IMR-90 (cell line): ENCODE measurements around the gene TMCC1. TPM values are rescaled to one million over a fixed set of nuclear protein-coding genes. Genes with fewer than 3 reads are reported as not detected.

Experiments used
- ATAC-seq: fragments of 200-7000 bp; cut with Tn5 transposase; 2 replicates; pipeline ENCODE4 v1.9.1; 2020; ENCODE audit warnings: low read depth, mild to moderate bottlenecking, moderate library complexity
- BruUV-seq: library from RNA; stranded (reverse); fragments of 400-500 nt; replicated peaks from 2 replicates; lab custom pipeline; 2021; lab: Mats Ljungman, UMichigan
- CTCF ChIA-PET: fragments of 300-600 bp; formaldehyde crosslinking; extraction: SDS; loops from one replicate; lab custom pipeline; 2021; ENCODE audit warnings: antibody characterized with exemption; lab: Yijun Ruan, JAX
- POLR2A ChIA-PET: fragments of 300-600 bp; sonication (Branson Sonifier 250); formaldehyde crosslinking; loops from one replicate; lab custom pipeline; 2022; ENCODE audit warnings: antibody characterized with exemption; ENCODE audit not compliant: unreplicated experiment; lab: Charles Lee
- DNase-seq: peaks from one replicate; pipeline ENCODE4 v3.0.0; 2013
- H2AFZ ChIP-seq: replicated peaks from 2 replicates; pipeline ENCODE3; 2013; ENCODE audit warnings: low read length, mild to moderate bottlenecking; ENCODE audit not compliant: poor library complexity
- H2AK5ac ChIP-seq: 2 replicates; pipeline ENCODE4 v1.6.1; 2013; ENCODE audit warnings: low read depth, low read length, inconsistent platforms
- H2AK9ac ChIP-seq: replicated peaks from 2 replicates; pipeline ENCODE3; 2013; ENCODE audit warnings: mild to moderate bottlenecking, low read depth, low read length, moderate library complexity; ENCODE audit not compliant: poor library complexity
- H2BK120ac ChIP-seq: 2 replicates; pipeline ENCODE4 v1.6.1; 2013; ENCODE audit warnings: low read depth, low read length, inconsistent platforms
- H2BK15ac ChIP-seq: 3 replicates; pipeline ENCODE4 v1.6.1; 2013; ENCODE audit warnings: low read depth, low read length, inconsistent platforms
- H2BK20ac ChIP-seq: 2 replicates; pipeline ENCODE4 v1.6.1; 2013; ENCODE audit warnings: low read depth, mild to moderate bottlenecking, inconsistent platforms, low read length, moderate library complexity
- H2BK5ac ChIP-seq: 2 replicates; pipeline ENCODE4 v1.6.1; 2013; ENCODE audit warnings: mild to moderate bottlenecking, low read depth, low read length, inconsistent platforms; ENCODE audit not compliant: poor library complexity, severe bottlenecking
- H3K14ac ChIP-seq: replicated peaks from 2 replicates; pipeline ENCODE4 v1.6.1; 2013; ENCODE audit warnings: low read depth, low read length, inconsistent platforms
- H3K18ac ChIP-seq: 2 replicates; pipeline ENCODE4 v1.6.1; 2013; ENCODE audit warnings: low read depth, low read length, control low read depth
- H3K23ac ChIP-seq: 2 replicates; pipeline ENCODE4 v1.6.1; 2013; ENCODE audit warnings: low read depth, low read length, inconsistent platforms
- H3K27ac ChIP-seq: 2 replicates; pipeline ENCODE4 v1.5.1; 2013; ENCODE audit warnings: mild to moderate bottlenecking, control low read depth, low read length; ENCODE audit not compliant: insufficient read depth
- H3K27me3 ChIP-seq: 2 replicates; pipeline ENCODE4 v1.6.1; 2013; ENCODE audit warnings: low read length; ENCODE audit not compliant: control insufficient read depth, insufficient read depth
- H3K36me3 ChIP-seq: 2 replicates; pipeline ENCODE4 v1.6.1; 2013; ENCODE audit warnings: low read length, mixed read lengths; ENCODE audit not compliant: control insufficient read depth, insufficient read depth
- H3K4ac ChIP-seq: 2 replicates; pipeline ENCODE4 v1.6.1; 2013; ENCODE audit warnings: low read depth, low read length, inconsistent platforms
- H3K4me1 ChIP-seq: 2 replicates; pipeline ENCODE4 v1.6.1; 2013; ENCODE audit warnings: low read length, mixed read lengths; ENCODE audit not compliant: control insufficient read depth, insufficient read depth
- H3K4me2 ChIP-seq: 2 replicates; pipeline ENCODE4 v1.6.1; 2013; ENCODE audit warnings: low read depth, mild to moderate bottlenecking, control low read depth, low read length, moderate library complexity
- H3K4me3 ChIP-seq: 2 replicates; pipeline ENCODE4 v1.5.1; 2013; ENCODE audit warnings: low read depth, mild to moderate bottlenecking, control low read depth, low read length, moderate library complexity; ENCODE audit not compliant: insufficient read depth
- H3K56ac ChIP-seq: 2 replicates; pipeline ENCODE4 v1.6.1; 2013; ENCODE audit warnings: low read length, inconsistent platforms; ENCODE audit not compliant: insufficient read depth; ENCODE audit errors: extremely low read depth
- H3K79me1 ChIP-seq, 2 experiments: 2 replicates each; pipeline ENCODE4 v1.6.1; 2013; ENCODE audit warnings: low read length in 2 of 2, inconsistent platforms in 1 of 2, low read depth in 1 of 2
- H3K9ac ChIP-seq: 2 replicates; pipeline ENCODE4 v1.6.1; 2013; ENCODE audit warnings: low read depth, low read length, control low read depth
- H3K9me1 ChIP-seq: 2 replicates; pipeline ENCODE4 v1.6.1; 2013; ENCODE audit warnings: low read length, inconsistent platforms; ENCODE audit not compliant: insufficient read depth
- H3K9me3 ChIP-seq: 2 replicates; pipeline ENCODE4 v1.6.1; 2013; ENCODE audit warnings: low read length; ENCODE audit not compliant: control insufficient read depth, insufficient read depth
- H4K20me1 ChIP-seq: 2 replicates; pipeline ENCODE4 v1.6.1; 2013; ENCODE audit warnings: low read length, inconsistent platforms; ENCODE audit not compliant: insufficient read depth
- H4K5ac ChIP-seq: 2 replicates; pipeline ENCODE4 v1.6.1; 2013; ENCODE audit warnings: mild to moderate bottlenecking, low read depth, low read length, control low read depth
- H4K8ac ChIP-seq, 2 experiments: 2 replicates each; pipeline ENCODE4 v1.6.1; 2013; ENCODE audit warnings: low read depth in 2 of 2, low read length in 2 of 2, control low read depth in 1 of 2, inconsistent platforms in 1 of 2
- H4K91ac ChIP-seq: 2 replicates; pipeline ENCODE4 v1.6.1; 2013; ENCODE audit warnings: low read depth, low read length, inconsistent platforms; ENCODE audit not compliant: insufficient read depth
- CEBPB ChIP-seq: IDR thresholded peaks from 2 replicates; pipeline ENCODE4 v1.6.1; 2012; ENCODE audit warnings: low read depth, low read length, improper control_type of control experiment
- SMC3 ChIP-seq: fragments of 150-350 bp; IDR thresholded peaks from 2 replicates; pipeline ENCODE4 v1.6.1; 2016; ENCODE audit warnings: low read depth, mild to moderate bottlenecking, antibody characterized with exemption, low read length, moderate library complexity
- WGBS, 2 experiments: methylation state at CpG; one replicate each; pipeline versions ENCODE4 v1.1.5 to v1.1.7; 2013; ENCODE audit warnings: missing lambda C conversion rate in 2 of 2; ENCODE audit not compliant: insufficient read length in 1 of 2; ENCODE audit errors: extremely low coverage in 2 of 2; 5-methylcytosine and 5-hydroxymethylcytosine counted together
- dilution Hi-C: fragments of 300-500 bp; cut with HindIII; formaldehyde crosslinking; loops from one replicate; pipeline ENCODE4 v1.14.3; 2018; ENCODE audit warnings: low sequenced_read_pairs; ENCODE audit not compliant: unreplicated experiment
- in situ Hi-C: fragments of 300-500 bp; cut with MboI; formaldehyde crosslinking; loops from 3 replicates; pipeline ENCODE4 v1.14.3; 2019; ENCODE audit warnings: low sequenced_read_pairs, inconsistent platforms, mixed read lengths
- intact Hi-C: fragments of 100-400 bp; cut with micrococcal nuclease; formaldehyde crosslinking; loops from 2 replicates; pipeline ENCODE4 v1.10.0; 2022
- polyA plus RNA-seq, 3 experiments: library from polyadenylated mRNA; depleted of rRNA; stranded (reverse); fragments of >200 nt; gene quantifications; 2 replicates each; pipeline ENCODE4 v1.2.3, GENCODE V29; 2012; ENCODE audit warnings: low replicate concordance in 1 of 3
- total RNA-seq: library from RNA; depleted of rRNA; stranded (reverse); fragments of >200 nt; gene quantifications from 2 replicates; pipeline ENCODE4 v1.2.3, GENCODE V29; 2012

Gene TMCC1
- total and polyA plus RNA-seq, 2 of the 4 experiments (the other 2 are of a cell fraction): 5.0 to 7.3 TPM

DNA sequence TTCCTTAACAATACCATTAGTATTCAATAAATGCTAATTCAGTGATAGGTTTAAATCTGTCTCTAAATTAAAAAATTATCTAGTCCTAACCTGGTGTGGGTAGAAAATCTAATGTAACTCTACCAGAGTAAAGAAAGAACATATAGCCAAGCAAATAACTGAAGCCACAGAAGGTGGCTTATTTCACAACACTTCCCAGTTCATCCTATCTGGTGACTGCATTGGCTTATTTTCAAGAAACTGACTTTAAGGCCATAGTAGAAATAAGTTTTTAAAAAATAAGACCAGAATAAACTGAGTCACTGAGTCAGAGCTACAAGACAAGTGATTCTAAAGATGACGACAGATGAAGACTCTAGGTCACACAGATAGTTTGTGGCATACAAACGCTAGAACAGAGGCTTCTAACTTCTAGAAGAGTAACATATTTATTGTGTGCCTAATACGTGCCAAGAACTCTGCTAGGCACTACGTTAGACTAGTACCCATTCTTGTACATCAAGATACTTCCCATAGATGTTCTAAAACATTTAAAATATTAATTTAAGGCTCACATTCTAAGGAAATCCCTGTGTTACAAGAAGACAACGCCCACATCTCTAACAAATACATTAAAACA, 25.9 kb downstream of the TMCC1 start:
- TF ChIP-seq CEBPB (peak; percentile 62), SMC3 (no peak)
- Histone ChIP-seq H3K4ac (no peak overlapping the region), H4K5ac (no peak overlapping the region), H3K4me2 (no peak overlapping the region), H4K20me1 (peaks cover 3% of the 10 kb centered on the region), H3K4me1 (no peaks in the 10 kb centered on the region), H3K9me1 (no peaks in the 10 kb centered on the region), H3K18ac (no peak overlapping the region), H3K36me3 (0 out of 2 replicates have a peak, but pooled peaks cover 1% of the 10 kb centered on the region), H3K27me3 (no peaks in the 10 kb centered on the region), H3K56ac (no peak overlapping the region), H3K14ac (no peak overlapping the region), H2BK120ac (no peak overlapping the region), H3K79me1 (peaks cover 7 to 13% of the 10 kb centered on the region in 2 experiments; a peak in 3 of 4 replicates), H4K8ac (no peak overlapping the region), H3K4me3 (no peak overlapping the region), H2BK5ac (no peak overlapping the region), H2BK20ac (no peak overlapping the region), H3K9me3 (no peaks in the 10 kb centered on the region), H2BK15ac (no peak overlapping the region), H2AK9ac (no peak overlapping the region), H3K27ac (no peak overlapping the region), H2AFZ (no peak overlapping the region), H3K9ac (no peak overlapping the region), H2AK5ac (no peak overlapping the region), H4K91ac (no peak overlapping the region), H3K23ac (no peak overlapping the region)
- peak; percentile 11 for DNase-seq
- dilution Hi-C loops: no loop called here
- WGBS, 2 experiments: no CpG with 5 or more reads among the region's 5 CpGs
- intact Hi-C loops: no loop called here
- ATAC-seq: no peak; the same call in 1 of the 2 replicates
- POLR2A ChIA-PET: no interaction called here
- in situ Hi-C loops: no loop called here
- BruUV-seq: no TSS peak
- CTCF ChIA-PET: interaction anchor here (0.6 kb wide), 2 partner anchors 25 to 240 kb away, joined by 3 read pairs; no protein-coding TSS in a partner anchor
